Measurements from ENCODE around the gene INSYN1.
"Not testable (repeated sequence)": the region's sequence is repeated elsewhere in the genome, so short reads cannot be mapped to it uniquely, and the experiment has no call there.

INSYN1 gene

GRCh38 chr15:73747847-73748590 is 5.1 kb downstream of the INSYN1 start:
- Histone ChIP-seq H3K27me3 (ENCODE audit: control insufficient read depth in 1 of 2, insufficient read depth in 2 of 2, low read length in 2 of 2) (peaks cover 0 to 5% of the 10 kb centered on the region in 2 donors), H3K36me3 (ENCODE audit: insufficient read depth, low read length) (no peaks in the 10 kb centered on the region), H3K4me3 (ENCODE audit: low read depth in 1 of 2, low read length in 2 of 2) (no peak overlapping the region)

DNA sequence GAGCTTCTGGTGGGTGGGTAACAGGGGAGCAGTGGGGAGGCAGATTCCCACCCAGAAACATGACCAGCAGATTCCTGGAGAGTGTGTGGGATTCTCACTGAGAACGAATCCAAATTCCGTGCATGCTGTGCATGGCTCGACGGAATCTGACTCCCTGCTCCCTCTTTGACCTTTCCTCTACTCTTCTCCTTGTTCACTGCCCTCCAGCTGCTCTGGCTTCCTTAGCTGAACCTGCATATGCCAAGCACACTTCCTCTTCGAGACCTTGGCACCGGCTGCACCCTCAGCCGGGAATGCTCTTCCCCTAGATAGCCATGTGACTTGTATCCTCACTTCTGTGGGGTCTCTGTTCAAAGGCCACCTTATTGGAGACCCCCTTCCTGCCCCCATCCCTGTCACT is 6.3 kb downstream of the INSYN1 start:
- H3K27ac ChIP-seq (ENCODE audit: low read depth, low read length), result no peak overlapping the region
- no peaks in the 10 kb centered on the region for H3K36me3 ChIP-seq (ENCODE audit: insufficient read depth, low read length)
- no peaks in the 10 kb centered on the region for H3K27me3 ChIP-seq (ENCODE audit: control insufficient read depth in 1 of 2, insufficient read depth in 2 of 2, low read length in 2 of 2)
- no peaks in the 10 kb centered on the region for H3K9me3 ChIP-seq (ENCODE audit: low read length)
- H3K9ac ChIP-seq (ENCODE audit: low read length), result no peak overlapping the region
- peaks cover 10% of the 10 kb centered on the region for H3K4me1 ChIP-seq (ENCODE audit: insufficient read depth, low read length)
- no peak overlapping the region for H3K4me3 ChIP-seq (ENCODE audit: low read depth in 1 of 2, low read length in 2 of 2)

More at GRCh38 chr15:73747847-73748590, 5.1 kb downstream of the INSYN1 start:
- Histone ChIP-seq H3K9ac (ENCODE audit: low read length) (no peak overlapping the region), H3K4me1 (ENCODE audit: insufficient read depth, low read length) (peaks cover 2% of the 10 kb centered on the region), H3K27ac (ENCODE audit: low read depth, low read length) (no peak overlapping the region), H3K9me3 (ENCODE audit: low read length) (no peaks in the 10 kb centered on the region)

- H3K27me3 ChIP-seq (ENCODE audit: control insufficient read depth in 1 of 2, insufficient read depth in 2 of 2, low read length in 2 of 2), result no peaks in the 10 kb centered on the region
- no peaks in the 10 kb centered on the region for H3K36me3 ChIP-seq (ENCODE audit: insufficient read depth, low read length)
- H3K27ac ChIP-seq (ENCODE audit: low read depth, low read length), result no peak overlapping the region
- H3K4me1 ChIP-seq (ENCODE audit: insufficient read depth, low read length), result peaks cover 10% of the 10 kb centered on the region
- no peak overlapping the region for H3K9ac ChIP-seq (ENCODE audit: low read length)
- no peaks in the 10 kb centered on the region for H3K9me3 ChIP-seq (ENCODE audit: low read length)
- H3K4me3 ChIP-seq (ENCODE audit: low read depth in 1 of 2, low read length in 2 of 2), result no peak overlapping the region
Measured at GRCh38 chr15:73746261-73746660, 6.9 kb downstream of the INSYN1 start.

GRCh38 chr15:73745073-73745472 is 8.1 kb downstream of the INSYN1 start:
- H3K4me1 ChIP-seq (ENCODE audit: insufficient read depth, low read length), result peaks cover 10% of the 10 kb centered on the region

GRCh38 chr15:73744293-73744692 is 8.9 kb downstream of the INSYN1 start:
- no peaks in the 10 kb centered on the region for H3K36me3 ChIP-seq (ENCODE audit: insufficient read depth, low read length)
- no peaks in the 10 kb centered on the region for H3K9me3 ChIP-seq (ENCODE audit: low read length)
- H3K27ac ChIP-seq (ENCODE audit: low read depth, low read length), result no peak overlapping the region
- H3K4me1 ChIP-seq (ENCODE audit: insufficient read depth, low read length), result peaks cover 10% of the 10 kb centered on the region
- no peak overlapping the region for H3K9ac ChIP-seq (ENCODE audit: low read length)
- no peaks in the 10 kb centered on the region for H3K27me3 ChIP-seq (ENCODE audit: control insufficient read depth in 1 of 2, insufficient read depth in 2 of 2, low read length in 2 of 2)
- no peak overlapping the region for H3K4me3 ChIP-seq (ENCODE audit: low read depth in 1 of 2, low read length in 2 of 2)

More at GRCh38 chr15:73745073-73745472, 8.1 kb downstream of the INSYN1 start:
- no peaks in the 10 kb centered on the region for H3K36me3 ChIP-seq (ENCODE audit: insufficient read depth, low read length)
- no peaks in the 10 kb centered on the region for H3K9me3 ChIP-seq (ENCODE audit: low read length)
- H3K4me3 ChIP-seq (ENCODE audit: low read depth in 1 of 2, low read length in 2 of 2), result no peak overlapping the region
- no peak overlapping the region for H3K27ac ChIP-seq (ENCODE audit: low read depth, low read length)
- H3K27me3 ChIP-seq (ENCODE audit: control insufficient read depth in 1 of 2, insufficient read depth in 2 of 2, low read length in 2 of 2), result no peaks in the 10 kb centered on the region
- no peak overlapping the region for H3K9ac ChIP-seq (ENCODE audit: low read length)

DNA sequence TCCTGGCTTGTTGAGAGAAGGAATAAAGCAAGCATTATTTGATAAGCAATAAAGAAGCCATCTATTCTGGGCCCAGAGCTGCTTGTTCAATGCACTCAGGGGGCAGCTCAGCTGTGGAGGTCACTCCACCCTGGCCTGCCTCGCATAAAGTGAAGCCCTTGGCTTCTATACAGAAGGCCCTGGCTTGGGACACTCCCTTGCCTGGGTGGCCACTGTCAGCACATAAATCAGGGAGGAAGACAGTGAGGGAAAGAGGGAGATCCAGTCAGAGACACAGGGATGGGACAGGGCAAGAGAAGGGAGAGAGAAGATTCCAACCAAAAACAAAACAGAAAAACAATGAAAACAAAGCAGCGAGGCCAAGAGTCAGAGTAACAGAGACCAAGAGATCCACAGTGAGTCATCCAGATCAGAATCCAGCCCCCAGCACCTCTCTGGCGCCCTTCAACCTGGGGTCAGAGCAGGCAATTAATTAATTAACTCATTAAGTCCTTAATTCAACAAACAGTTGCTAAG is 11.8 kb downstream of the INSYN1 start:
- H3K9ac ChIP-seq (ENCODE audit: low read length), result no peak overlapping the region

DNA sequence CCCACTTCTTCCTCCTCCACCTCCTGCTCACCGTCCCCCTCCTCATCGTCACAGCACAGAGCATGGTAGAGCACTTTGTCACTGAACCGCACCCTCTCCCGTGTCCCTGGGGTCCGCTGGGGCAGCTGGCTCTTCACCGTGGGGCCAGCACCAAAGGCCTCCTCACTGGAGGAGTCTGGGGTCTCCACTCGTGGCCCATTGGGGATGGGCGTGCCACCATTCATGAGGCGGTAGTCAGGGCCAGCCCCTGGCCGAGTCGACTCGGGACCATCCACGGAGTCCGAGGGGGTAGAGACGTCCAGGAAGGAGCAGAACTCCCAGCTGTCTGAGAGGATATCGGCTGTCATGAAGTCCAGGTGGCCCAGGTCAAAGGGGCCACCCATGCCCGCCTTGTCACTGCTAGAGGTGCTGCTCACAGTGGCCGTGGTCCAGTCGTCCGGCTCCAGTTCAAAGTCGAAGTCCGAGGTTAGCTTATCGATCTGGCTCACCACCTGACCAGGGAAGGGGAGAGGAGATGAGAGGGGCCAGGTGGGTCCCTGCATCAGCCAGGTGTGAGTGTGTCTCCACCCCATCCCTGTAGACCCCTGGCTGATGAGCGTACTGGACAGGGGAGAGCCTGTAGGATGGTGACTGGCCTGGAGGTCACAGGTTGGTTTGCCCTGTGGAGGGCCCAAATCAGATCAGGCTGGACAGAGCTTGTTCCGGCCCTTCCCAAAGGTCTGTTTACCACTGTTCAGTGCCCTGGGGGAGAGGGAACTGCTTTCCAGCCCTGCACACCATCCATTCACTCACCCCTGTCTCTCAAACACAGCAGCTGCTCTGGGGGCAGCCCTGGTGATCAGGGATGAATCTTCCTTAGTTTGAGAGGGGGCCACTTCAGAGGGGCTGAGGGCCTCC is 12.8 kb downstream of the INSYN1 start:
- H3K9ac ChIP-seq (ENCODE audit: low read length), result no peak overlapping the region
- no peak overlapping the region for H3K27ac ChIP-seq (ENCODE audit: low read depth, low read length)

More for the DNA sequence above, 11.8 kb downstream of the INSYN1 start:
- Histone ChIP-seq H3K4me3 (ENCODE audit: low read depth in 1 of 2, low read length in 2 of 2) (no peak overlapping the region), H3K9me3 (ENCODE audit: low read length) (no peaks in the 10 kb centered on the region), H3K27me3 (ENCODE audit: control insufficient read depth in 1 of 2, insufficient read depth in 2 of 2, low read length in 2 of 2) (no peaks in the 10 kb centered on the region), H3K36me3 (ENCODE audit: insufficient read depth, low read length) (no peaks in the 10 kb centered on the region), H3K27ac (ENCODE audit: low read depth, low read length) (no peak overlapping the region), H3K4me1 (ENCODE audit: insufficient read depth, low read length) (peaks cover 10% of the 10 kb centered on the region)

DNA sequence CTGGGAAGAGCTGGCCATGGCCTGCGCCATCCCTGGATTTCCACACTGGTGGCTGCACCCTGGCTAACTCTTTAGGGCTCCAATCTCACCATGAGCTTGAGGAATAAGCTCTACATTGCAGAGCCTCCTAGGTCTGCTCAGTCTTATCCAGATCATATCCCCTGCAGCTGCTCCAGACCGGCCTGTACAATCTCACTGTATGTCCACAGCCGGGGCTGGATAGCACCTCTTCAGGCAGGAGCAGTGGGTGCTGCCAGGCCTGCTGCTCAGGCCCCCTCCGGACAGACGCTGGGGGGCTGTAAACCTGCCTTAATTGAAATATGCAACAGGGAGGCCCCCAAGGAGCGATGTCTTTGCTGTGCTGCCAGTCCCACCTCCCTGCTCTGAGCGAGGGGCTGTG is 15.6 kb downstream of the INSYN1 start:
- no peak overlapping the region for H3K4me3 ChIP-seq (ENCODE audit: low read depth in 1 of 2, low read length in 2 of 2)
- no peaks in the 10 kb centered on the region for H3K36me3 ChIP-seq (ENCODE audit: insufficient read depth, low read length)
- H3K9ac ChIP-seq (ENCODE audit: low read length), result no peak overlapping the region
- no peak overlapping the region for H3K27ac ChIP-seq (ENCODE audit: low read depth, low read length)
- H3K9me3 ChIP-seq (ENCODE audit: low read length), result no peaks in the 10 kb centered on the region
- H3K4me1 ChIP-seq (ENCODE audit: insufficient read depth, low read length), result peaks cover 3% of the 10 kb centered on the region
- no peaks in the 10 kb centered on the region for H3K27me3 ChIP-seq (ENCODE audit: control insufficient read depth in 1 of 2, insufficient read depth in 2 of 2, low read length in 2 of 2)

More for the DNA sequence above, 12.8 kb downstream of the INSYN1 start:
- H3K4me1 ChIP-seq (ENCODE audit: insufficient read depth, low read length), result peaks cover 10% of the 10 kb centered on the region
- no peak overlapping the region for H3K4me3 ChIP-seq (ENCODE audit: low read depth in 1 of 2, low read length in 2 of 2)
- no peaks in the 10 kb centered on the region for H3K9me3 ChIP-seq (ENCODE audit: low read length)
- H3K27me3 ChIP-seq (ENCODE audit: control insufficient read depth in 1 of 2, insufficient read depth in 2 of 2, low read length in 2 of 2), result no peaks in the 10 kb centered on the region
- H3K36me3 ChIP-seq (ENCODE audit: insufficient read depth, low read length), result no peaks in the 10 kb centered on the region

DNA sequence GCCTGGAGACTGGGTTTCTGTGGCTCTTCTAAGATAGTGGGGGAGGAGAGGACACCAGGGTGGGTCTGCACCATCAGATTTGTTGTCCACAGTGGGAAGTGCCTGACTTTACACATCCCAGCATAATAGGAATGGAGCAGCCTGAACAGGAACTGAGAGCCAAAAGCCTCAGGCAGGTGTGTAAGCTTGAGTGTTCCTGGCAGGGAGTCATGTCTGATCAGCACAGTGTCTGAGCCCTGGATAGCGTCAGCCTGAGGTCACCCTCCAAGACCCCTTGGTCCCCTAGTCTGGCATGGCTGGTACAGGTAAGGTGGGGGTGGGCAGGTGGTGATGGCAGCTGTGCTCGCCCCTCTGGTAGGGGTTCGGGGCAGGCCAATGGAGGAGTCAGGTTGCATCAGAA is 20.2 kb downstream of the INSYN1 start:
- Histone ChIP-seq H3K27ac (ENCODE audit: low read depth, low read length) (no peak overlapping the region), H3K36me3 (ENCODE audit: insufficient read depth, low read length) (no peaks in the 10 kb centered on the region), H3K4me1 (ENCODE audit: insufficient read depth, low read length) (no peaks in the 10 kb centered on the region), H3K9ac (ENCODE audit: low read length) (no peak overlapping the region), H3K9me3 (ENCODE audit: low read length) (no peaks in the 10 kb centered on the region), H3K4me3 (ENCODE audit: low read depth in 1 of 2, low read length in 2 of 2) (no peak overlapping the region), H3K27me3 (ENCODE audit: control insufficient read depth in 1 of 2, insufficient read depth in 2 of 2, low read length in 2 of 2) (no peaks in the 10 kb centered on the region)

GRCh38 chr15:73732051-73732450 is 21.1 kb downstream of the INSYN1 start:
- H3K4me1 ChIP-seq (ENCODE audit: insufficient read depth, low read length); H3K9ac ChIP-seq (ENCODE audit: low read length); H3K27ac ChIP-seq (ENCODE audit: low read depth, low read length); H3K27me3 ChIP-seq (ENCODE audit: control insufficient read depth in 1 of 2, insufficient read depth in 2 of 2, low read length in 2 of 2); H3K9me3 ChIP-seq (ENCODE audit: low read length); H3K4me3 ChIP-seq (ENCODE audit: low read depth in 1 of 2, low read length in 2 of 2); H3K36me3 ChIP-seq (ENCODE audit: insufficient read depth, low read length): not testable (repeated sequence)

DNA sequence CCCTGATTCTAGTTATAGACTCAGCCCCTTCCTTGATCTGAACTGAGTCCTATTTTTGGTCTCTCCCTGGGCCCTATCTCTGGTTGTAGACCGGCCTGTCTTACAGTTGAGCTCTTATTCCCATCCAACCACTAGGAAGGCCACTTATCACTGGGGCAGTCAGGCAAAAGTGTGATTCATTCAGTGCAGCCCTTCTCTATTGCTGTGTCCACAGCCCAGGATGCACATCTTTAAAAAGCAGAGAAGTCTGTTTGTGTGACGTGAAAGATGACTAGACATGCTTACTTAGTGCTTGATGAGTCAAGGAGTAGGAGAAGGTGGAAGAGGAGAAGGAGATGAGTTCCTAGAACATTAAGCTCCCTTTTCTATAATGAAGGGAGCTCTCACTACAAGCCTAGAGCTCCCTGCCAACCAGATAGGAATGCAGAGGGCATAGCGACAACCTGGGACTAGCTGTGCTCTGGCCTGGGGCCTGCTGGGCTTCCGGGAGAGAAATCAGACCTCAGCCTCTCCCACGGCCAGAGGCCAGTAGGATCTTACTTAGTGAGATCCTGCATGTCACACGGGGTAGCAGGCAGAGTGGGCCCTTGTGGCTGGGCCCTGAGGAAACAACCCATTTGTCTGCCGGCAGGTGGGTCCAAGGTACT is 25.7 kb downstream of the INSYN1 start:
- H3K4me1 ChIP-seq (ENCODE audit: insufficient read depth, low read length), result no peaks in the 10 kb centered on the region
- no peak overlapping the region for H3K9ac ChIP-seq (ENCODE audit: low read length)
- H3K36me3 ChIP-seq (ENCODE audit: insufficient read depth, low read length), result no peaks in the 10 kb centered on the region
- H3K9me3 ChIP-seq (ENCODE audit: low read length), result no peaks in the 10 kb centered on the region
- no peak overlapping the region for H3K4me3 ChIP-seq (ENCODE audit: low read depth in 1 of 2, low read length in 2 of 2)
- no peak overlapping the region for H3K27ac ChIP-seq (ENCODE audit: low read depth, low read length)
- no peaks in the 10 kb centered on the region for H3K27me3 ChIP-seq (ENCODE audit: control insufficient read depth in 1 of 2, insufficient read depth in 2 of 2, low read length in 2 of 2)

All from muscle layer of colon (tissue), 2 donors.